HG03066 (cell line): ENCODE measurements around the gene ARFRP1.

Source experiments
- ATAC-seq: cut with Tn5 transposase; IDR thresholded peaks from one replicate; pipeline ENCODE4 v1.9.1; 2021; ENCODE audit warnings: low read depth; ENCODE audit not compliant: unreplicated experiment

Gene ARFRP1, protein sequence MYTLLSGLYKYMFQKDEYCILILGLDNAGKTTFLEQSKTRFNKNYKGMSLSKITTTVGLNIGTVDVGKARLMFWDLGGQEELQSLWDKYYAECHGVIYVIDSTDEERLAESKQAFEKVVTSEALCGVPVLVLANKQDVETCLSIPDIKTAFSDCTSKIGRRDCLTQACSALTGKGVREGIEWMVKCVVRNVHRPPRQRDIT

GRCh38 chr20:63707558-63708300 is at the start of gene ARFRP1, which contains the start of gene ZGPAT:
Gene ARFRP1 (minus strand): TSS chr20:63707976. CDS start chr20:63707091, 885 bp downstream.
Gene ZGPAT (plus strand): TSS chr20:63708039. CDS start chr20:63708581, 542 bp downstream.
- no peak for ATAC-seq

DNA sequence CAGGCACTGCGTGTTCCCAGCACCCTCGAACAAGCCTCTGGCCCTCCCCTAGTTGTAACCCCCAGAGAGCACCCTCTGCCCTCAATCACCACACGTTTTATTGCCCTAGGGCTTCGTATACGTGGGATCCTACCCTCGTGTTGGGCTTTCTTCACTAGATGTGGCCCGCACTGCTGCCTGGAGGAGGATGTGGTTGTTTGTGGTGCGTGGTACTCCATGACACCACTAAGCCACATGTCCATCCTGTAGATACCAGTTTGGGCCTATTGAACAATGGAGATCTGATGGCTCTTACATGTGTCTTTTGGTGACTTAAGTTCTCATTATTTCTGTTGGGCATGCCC is 48.8 kb upstream of the ARFRP1 start:
- no peak for ATAC-seq

DNA sequence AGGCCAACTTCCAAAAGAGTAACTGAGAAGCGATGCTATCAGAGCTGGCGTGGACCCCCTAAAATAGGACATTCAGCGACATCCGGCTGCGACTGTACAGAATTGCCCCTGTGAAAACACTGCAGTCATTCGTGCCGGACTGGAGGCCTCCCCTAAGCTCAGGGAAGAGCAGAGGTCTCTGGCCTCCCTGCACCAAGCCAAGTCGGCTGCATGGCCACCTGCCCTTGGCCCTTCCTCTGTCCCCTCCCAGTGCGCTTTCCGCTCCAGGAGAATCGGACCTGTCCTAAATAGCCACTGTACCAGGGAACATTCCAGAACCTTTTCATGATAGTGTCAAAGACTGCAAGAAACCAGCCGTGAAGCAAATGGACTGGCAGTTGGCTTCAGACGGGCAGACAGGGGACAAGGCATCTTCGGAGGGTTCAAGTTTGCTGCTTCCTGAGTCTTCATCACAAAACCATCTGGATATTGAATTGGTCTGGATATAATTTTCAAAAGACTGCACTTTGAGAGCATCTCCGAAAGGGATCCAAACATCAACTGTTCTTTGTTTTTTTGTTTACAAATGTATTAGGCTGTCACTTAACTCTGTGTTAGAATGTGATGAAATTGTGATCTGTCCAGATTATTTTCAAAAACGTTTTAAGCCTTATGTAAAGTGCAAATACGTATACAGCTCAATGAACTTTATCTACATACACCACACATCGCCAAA is 48.3 kb upstream of the ARFRP1 start:
- ATAC-seq = no peak

DNA sequence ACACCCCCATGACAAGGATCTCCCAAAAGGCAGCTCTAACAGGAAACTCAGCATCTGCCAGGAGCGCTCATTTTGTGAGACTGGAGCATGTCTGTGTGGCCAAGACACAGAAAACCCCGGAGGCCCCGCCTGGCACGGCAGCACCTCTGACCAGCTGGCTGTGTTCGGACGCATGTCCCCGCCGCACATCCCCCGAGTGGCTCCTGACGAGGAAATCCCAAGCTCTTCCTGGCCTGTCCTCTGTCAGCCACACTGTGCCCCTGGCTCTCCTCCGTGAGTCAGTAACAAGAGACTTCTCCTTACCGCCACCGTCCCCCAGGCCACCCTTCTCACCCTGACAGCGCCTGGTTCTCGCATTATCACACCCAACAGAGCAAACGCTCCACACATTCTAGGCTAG is 46.2 kb upstream of the ARFRP1 start:
- no peak for ATAC-seq

DNA sequence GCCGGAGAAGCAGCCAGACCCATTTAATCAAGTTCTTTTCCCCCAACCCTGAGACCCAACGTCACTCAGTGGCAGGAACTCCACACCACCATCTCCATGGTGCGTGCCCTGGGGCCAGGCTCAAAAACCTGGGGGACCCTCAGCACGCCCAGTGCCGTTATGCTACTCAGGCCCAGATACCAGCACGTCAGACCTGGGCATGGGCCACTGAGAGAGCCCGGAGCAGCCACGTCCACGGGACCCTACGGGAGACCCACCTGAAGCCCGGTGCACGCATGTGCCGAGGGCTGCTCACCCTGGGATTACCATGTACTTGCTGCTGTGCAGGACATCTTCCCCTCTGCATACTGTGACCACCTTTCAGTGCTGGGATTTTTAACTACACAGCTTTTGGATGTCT is 45.6 kb upstream of the ARFRP1 start:
- no peak for ATAC-seq

GRCh38 chr20:63752411-63753101 is 44.8 kb upstream of the ARFRP1 start:
- ATAC-seq = no peak

DNA sequence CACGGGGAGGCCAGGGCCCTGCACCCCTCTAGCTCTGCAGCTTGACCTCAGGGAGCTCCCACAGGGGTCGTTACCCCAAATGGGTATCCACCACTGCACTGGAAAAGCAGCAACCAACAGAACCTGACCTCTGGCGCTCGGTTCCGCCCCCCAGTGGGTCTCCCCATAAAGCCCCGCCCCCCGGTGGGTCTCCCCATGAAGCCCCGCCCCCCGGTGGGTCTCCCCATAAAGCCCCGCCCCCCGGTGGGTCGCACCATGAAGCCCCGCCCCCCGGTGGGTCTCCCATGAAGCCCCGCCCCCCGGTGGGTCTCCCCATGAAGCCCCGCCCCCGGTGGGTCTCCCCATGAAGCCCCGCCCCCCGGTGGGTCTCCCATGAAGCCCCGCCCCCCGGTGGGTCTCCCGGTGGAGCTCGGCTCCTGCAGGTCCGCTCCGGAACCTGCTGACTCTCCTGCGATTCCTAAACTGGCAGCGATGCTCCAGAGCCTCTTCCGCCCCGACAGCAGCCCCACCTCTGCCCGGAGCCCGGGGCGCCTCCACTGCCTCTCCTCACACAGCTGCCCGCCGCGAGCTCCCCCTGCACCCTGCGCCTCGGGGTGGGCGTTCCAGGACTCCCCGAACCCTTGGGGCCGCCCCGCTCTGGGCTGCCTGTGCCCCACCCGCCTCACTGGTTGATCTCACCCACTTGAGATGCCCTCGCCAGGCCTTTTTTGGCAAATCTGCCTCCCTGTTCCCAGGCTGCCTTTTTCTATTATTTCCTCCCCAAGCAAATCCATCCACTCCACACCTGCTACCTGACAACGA is 43.9 kb upstream of the ARFRP1 start:
- no peak for ATAC-seq

- no peak for ATAC-seq
These were observed 43.2 kb upstream of the ARFRP1 start for GRCh38 chr20:63750807-63751470.

DNA sequence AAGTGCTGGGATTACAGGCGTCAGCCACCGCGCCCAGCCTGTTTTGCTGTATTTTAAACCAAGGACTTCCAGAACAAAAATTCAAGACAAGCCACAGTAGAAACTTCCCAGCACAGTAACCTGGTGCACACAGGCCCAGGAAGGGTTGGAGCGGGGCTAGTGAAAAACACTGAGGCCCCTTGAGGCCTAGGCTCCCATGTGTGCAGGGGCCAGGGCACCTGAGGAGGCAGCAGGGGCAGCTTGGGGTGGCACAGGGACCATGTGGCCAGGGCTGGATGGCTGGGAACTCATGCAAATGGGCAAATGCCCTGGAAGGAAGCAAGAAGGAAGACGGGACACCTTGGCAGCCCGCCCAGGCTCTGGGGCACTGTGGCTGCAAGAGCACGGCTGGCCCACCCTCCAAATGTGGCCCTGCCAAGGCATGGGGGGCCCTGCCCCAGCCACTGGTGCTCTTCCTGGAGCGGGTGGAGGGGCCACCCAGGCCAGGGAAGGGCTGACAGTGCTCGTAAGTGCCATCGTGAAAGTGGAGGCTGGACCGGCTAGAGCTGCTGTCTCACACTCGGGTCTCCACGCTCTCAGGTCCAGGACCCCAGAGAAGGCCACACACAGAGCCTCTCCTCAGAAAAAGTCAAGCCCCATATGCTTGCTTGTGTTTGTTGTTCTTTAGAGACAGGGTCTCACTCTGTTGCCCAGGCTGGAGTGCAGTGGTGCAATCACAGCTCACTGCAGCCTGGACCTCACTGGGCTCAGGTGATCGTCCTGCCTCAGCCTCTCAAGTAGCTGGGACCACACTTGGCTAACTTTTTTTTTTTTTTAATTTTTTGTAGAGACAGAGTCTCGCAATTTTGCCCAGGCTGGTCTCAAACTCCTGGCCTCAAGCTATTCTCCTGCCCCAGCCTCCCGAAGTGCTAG is 42.1 kb upstream of the ARFRP1 start:
- ATAC-seq = no peak

GRCh38 chr20:63748934-63749270 is 41.1 kb upstream of the ARFRP1 start:
- no peak for ATAC-seq

GRCh38 chr20:63748070-63748933 is 40.5 kb upstream of the ARFRP1 start:
- no peak for ATAC-seq

DNA sequence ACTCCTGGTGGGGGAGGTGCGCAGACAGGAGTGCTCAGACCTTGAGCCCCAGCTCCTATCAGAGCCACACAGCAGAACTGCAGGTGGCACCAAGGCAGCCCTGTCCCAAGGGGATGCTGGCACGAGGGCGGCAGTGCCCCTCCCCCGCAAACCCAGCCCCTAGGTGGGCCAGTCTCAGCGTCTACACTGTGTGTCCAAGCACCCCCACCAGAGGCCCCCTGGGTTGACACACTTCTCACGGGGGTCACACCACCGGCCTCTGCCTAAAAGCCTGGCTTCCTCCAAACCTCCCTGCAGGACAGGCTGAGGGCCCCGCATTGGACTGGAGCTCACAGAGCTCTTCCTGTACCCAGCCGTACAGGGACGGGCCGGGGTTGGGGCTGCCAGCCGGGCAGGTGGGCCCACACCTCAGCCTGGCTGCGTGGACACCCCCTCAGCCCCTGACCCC is 39.9 kb upstream of the ARFRP1 start:
- no peak for ATAC-seq

DNA sequence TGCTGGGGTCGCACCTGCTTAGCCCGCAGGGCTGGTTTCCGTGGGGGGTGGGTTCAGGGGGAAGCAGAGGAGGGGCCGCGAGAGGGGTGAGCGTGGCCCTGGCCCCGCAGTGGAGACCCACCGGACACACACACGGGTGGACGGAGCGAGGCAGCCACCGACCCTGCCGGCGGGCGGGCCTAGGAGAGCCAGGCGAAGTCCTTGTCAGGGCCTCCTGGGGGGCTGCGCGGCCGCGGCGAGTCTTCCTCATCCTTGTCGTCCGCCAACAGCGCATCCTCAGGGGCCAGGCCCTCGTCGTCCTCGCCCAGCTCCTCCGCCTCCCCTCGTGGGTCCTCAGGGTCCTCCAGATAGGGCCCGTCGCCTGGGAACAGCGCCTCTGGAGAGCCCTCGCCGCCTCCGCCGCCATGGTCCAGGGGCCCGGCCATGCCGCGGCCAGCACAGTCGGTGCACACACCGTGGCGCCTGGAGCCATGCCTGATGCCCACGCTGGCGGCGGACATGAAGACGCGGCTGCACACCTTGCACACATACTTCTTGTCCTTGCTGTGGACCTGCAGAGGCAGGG is 39.1 kb upstream of the ARFRP1 start:
- ATAC-seq = no peak

GRCh38 chr20:63745961-63746731 is 38.4 kb upstream of the ARFRP1 start:
- no peak for ATAC-seq

DNA sequence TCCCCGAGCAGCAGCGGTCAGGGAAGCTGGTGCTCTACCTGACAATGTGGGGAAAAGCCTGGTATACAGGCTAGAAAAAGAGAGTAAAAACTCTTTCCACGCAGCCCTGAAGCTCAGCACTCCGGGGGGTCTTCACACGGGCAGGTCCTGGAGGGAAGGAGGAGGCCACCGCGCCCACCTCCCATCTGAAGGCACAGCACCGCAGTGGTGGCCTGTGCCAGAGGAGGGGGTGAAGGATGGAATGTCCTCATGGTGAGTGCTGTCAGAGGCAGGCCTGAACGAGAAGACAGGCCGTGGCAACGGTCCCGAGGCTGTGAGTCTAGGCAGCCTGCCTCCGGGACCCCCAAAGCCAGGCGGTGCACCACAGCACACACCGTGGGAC is 37.6 kb upstream of the ARFRP1 start:
- no peak for ATAC-seq

GRCh38 chr20:63744574-63745423 is 37.0 kb upstream of the ARFRP1 start:
- ATAC-seq = no peak
